DMS153 treated with DMSO at 0.1 percent for 48 hours (cell line): ENCODE measurements around the gene ZNF524.

Experiments used
- DNase-seq: peaks from one replicate; lab custom pipeline; 2025; ENCODE audit not compliant: unreplicated experiment; lab: John Stamatoyannopoulos, UW

Gene ZNF524

DNA sequence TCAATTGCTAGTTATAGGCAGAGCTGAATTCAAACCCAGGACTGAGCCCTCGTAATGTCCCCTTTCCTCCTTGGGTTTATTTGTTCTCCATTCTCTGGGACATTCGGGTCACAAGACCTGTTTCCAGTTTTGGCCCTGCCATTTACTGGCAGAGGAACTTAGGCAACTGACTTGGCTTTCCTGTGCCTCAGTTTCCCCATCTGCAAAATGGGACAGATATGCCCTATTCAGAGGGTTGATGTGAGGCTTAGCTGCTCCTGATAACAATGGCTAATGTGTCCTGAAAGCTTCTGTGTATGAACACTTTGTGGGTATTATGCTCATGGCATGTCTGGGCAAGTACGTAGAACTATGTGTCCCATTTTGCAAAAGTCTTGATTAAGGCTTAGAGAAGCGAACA lies 996 bp downstream of the ZNF524 start:
- DNase-seq, result no peak

DNA sequence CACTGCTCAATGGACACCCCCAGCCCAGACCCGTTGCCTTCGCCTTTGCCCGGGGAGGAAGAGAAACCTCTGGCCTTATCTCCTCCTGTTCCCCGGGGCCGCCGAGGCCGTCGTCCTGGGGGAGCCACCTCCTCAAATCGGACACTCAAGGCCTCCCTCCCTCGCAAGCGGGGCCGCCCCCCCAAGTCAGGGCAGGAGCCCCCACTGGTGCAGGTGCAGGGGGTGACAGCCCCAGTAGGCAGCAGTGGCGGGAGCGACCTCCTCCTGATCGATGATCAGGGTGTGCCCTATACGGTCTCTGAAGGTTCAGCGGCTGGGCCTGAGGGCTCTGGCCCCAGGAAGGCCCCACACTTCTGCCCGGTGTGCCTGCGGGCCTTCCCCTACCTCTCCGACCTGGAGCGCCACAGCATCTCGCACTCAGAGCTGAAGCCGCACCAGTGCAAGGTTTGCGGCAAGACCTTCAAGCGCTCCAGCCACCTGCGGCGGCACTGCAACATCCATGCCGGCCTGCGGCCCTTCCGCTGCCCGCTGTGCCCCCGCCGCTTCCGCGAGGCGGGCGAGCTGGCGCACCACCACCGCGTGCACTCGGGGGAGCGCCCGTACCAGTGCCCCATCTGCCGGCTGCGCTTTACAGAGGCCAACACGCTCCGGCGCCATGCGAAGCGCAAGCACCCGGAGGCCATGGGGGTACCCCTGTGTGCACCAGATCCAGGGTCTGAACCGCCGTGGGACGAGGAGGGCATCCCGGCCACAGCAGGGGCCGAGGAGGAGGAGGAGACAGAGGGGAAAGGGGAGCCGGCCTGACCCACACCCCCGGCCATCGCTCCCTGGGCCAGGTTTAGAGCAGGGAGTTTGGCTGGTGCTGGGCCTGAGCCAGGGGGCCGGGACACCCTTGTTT lies 2.3 kb downstream of the ZNF524 start:
- DNase-seq, result no peak

DNA sequence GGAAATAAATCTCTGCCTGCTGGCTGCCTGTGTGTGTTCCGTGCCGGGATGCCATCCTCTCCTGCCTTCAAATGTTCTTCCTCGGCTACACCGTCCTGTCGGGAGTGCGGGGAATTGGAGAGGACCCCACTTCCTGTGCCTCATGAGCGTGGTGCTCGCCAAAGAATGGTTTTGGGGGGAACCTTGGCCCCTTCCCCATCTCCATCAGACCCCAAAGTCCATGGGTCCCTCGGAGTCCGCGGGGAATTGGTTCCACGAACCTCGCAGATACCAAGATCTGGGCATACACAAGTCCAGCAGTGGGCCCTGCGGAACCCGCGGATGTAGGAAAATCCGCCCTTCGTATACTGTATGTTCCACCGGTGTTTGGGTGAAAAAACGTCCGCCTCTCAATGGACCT lies 3.0 kb downstream of the ZNF524 start:
- no peak for DNase-seq

DNA sequence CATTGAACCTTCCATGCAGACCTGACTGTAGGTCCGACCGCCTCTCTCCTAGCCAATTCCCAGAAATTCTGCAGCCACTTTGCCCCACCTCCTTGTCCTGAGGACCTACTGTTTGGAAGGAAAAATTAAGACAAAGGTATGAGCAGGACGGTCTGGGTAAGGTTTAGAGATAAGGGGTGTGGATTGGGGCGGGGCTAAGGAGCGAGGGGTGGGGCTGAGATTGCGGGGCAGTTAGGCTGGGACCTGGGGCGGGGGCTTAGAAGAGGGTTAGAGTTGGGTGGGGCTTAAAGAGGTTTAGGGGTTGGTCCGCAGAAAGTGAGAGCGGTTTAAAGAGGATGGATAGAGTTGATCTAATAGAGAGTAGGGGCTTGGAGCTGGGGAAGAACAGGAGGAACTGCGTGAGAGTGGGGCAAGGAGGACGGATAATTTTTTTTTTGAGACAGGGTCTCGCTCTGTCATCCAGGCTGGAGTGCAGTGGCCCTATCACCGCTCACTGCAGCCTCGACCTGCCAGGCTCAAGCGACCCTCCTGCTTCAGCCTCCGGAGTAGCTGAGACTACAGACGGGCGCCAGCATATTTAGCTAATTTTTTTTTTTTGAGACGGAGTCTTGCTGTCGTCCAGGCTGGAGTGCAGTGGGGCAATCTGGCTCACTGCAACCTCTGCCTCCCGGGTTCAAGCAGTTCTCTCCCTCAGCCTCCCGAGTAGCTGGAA lies 3.6 kb downstream of the ZNF524 start:
- no peak for DNase-seq

DNA sequence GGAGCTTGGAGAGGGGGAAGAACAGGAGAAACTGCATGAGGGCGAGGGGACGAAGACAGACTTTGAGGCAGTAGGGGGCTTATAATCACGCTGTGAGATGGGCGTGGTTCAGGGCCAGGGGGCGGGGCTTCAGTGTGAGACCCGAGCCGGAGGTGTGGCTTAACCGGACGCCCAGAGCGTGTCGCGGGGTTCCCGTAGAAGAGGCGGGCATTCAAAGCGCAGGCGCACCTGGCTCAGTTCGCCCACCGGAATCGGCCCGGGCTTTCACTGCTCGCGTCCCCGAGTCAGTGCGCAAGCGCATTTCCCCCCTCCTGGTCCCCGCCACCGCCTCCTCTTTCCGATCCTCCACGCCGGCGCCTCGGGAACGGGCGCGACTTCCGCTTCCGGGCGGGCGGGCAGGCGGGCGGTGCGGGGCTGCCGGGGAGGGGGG lies 5.1 kb downstream of the ZNF524 start:
- DNase-seq, result peak; percentile 92

DNA sequence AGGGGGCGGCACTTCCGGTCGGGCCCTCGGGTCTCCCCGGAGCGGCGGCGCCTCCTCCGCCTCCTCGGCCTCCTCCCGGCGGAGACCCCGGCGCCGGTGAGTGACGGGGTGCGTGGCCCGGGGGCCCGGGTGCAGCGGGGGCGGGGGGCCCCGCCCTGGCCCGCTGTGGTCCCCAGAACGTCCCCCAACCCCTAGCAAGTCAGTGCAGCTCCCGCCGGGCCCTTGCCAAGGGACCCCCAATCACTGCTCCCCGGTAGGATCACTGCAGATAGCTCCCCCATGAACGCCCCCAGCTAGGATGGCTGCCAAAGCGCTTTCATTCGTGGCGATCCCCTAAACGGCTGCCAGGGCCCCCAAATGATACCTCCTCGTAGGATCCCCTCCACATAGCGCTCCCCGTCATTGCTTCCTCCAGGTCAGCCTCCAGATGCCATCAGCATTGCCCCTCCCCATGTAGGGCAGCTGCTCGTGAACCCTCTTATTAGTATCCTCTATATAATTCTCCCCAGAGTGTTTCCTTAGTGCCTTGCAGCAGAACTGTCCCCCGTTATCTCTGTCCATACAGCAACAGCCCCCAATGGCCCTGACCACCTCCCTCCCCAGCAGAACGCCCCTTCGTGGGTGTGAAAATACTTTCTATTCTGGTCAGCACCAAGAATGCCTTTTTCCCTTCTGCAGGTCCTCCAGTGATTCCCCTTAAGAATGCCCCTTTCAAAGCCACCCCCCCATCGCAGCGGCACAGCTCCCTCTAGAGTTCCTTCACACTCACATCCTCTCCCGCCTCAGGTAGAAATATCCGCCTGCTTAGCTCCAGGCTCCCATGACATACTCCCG lies 5.8 kb downstream of the ZNF524 start, which contains the start of gene ZNF865:
Gene ZNF865, plus strand, starts transcription at position 11 of the 834 bp plus-strand sequence. CDS start 7,972 bp downstream, outside the sequence.
- DNase-seq, result peak; percentile 68

DNA sequence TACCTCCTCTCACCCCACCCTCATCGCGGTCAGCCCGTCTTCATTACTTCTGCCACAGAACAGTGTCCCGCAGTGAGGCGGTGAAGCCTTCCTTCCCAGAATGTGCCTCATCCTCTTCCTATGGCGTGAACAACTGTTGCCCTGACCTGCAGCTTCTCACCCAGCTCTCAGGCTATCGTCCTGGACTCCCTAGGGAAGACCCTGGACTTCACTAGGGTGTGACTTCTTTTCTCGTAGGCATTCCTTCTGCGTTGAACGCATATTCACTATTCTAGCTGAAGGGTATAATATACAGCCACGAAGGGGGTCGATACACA lies 6.3 kb downstream of the ZNF524 start:
- no peak for DNase-seq

DNA sequence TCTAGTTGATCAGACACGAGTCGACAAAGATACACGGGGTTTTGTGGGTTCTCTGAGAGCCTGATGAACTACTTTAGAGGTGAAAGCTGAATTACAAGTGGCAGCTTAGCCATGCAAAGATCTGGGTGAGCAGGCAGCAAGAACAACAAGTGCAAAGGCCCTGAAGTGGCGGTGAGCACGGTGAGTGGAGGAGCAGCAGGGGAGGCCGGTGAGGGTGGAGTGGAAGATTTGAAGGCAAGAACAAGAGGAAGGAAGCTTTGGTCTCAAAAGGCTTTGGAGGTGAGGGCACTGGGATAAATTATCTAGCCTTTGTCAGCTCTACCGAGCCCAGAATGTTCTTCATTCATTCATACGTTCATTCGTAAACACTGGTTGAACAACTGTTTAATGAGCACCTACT lies 6.7 kb downstream of the ZNF524 start:
- no peak for DNase-seq

DNA sequence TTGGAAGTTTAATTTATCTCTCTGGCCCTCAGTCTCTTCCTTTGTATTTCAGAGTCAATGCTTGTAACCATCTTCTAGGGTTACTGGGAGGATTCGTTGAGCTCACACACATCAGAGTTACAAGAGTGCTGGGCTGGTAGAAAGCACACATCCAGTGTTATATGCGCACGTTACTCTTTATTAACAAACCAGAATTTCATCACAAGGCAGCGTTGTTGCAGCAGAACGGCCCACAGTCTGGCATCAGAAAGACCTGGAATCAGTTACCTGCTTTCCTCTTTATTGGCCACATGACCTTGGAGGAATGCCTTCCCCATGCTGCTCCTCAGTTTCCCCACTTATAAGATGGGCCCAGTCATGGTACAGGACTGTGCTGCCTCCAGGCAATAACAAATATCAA lies 9.2 kb downstream of the ZNF524 start:
- DNase-seq, result no peak

DNA sequence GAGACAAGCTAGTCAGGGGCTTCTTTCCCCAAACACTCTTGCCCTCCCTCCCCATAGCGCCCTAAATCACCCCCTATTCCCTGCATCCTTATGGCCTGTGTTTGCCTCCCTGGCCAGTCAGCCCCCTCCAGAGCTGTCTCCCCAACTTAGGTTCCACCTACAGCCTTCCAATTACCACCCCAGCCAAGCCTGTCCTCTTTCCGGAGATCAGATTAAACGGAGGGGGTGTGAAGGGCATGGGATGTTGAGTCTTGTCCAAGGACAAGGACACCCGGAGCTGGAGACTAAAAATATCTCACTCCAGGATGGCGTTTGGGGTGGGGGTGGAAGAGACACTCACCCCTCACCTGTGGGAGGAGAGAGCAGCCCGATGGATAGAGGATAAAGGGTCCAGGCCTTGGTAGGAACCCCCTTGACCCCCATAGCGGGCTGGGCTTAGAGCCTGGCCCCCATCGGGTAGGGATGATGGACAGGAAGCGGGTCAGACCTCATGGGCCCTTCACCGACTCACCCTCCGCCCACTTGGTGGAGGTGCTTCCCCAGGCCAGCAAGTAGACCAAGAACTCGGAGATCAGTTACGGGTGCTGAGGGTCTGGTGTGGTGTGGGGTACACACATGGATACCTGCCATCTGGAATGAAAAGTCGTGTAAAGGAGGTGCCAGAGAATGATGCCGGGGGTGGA lies 11.4 kb downstream of the ZNF524 start:
- DNase-seq, result no peak

DNA sequence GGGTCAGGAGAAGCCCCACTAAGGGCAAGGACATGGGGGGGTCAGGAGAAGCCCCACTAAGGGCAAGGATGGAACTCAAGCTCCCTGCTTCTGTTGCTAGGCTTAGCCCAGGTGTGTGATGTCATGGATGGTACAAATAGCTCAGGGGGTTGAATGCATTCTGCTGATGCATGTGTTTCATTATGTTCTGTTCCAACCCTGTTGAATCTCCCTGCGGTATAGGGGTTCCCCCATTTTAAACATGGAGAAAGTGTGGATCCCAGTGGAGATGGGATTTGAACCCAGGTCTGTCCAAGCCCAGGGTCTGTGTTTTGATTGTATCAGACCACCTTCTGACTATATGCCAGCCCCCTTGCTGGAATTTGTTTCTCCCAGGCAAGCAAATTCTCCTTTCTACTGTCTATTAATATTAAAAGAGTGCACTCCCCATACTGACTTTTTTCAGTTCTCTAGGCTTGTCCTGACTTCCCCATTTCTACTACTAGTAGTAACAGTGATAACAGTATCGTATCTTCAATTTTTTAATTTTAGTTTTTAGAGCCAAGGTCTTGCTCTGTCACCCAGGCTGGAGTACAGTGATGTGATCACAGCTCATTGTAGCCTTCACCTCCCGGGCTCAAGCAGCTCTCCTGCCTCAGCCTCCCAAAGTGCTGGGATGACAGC lies 12.0 kb downstream of the ZNF524 start:
- no peak for DNase-seq

DNA sequence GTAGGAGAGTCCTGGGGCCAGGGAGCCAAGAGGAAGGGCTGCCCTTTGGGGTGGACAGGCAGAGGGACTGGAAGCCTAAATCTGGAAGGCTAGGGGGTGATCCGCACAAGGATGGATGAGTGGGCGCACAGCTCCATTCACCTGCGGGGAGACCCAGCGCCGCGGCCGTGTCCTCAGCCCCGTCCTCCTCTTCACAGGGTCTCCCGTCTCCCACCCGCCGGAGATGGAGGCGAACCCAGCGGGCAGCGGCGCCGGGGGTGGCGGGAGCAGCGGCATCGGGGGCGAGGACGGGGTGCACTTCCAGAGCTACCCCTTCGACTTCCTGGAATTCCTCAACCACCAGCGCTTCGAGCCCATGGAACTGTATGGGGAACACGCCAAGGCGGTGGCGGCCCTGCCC lies 13.3 kb downstream of the ZNF524 start:
- no peak for DNase-seq

DNA sequence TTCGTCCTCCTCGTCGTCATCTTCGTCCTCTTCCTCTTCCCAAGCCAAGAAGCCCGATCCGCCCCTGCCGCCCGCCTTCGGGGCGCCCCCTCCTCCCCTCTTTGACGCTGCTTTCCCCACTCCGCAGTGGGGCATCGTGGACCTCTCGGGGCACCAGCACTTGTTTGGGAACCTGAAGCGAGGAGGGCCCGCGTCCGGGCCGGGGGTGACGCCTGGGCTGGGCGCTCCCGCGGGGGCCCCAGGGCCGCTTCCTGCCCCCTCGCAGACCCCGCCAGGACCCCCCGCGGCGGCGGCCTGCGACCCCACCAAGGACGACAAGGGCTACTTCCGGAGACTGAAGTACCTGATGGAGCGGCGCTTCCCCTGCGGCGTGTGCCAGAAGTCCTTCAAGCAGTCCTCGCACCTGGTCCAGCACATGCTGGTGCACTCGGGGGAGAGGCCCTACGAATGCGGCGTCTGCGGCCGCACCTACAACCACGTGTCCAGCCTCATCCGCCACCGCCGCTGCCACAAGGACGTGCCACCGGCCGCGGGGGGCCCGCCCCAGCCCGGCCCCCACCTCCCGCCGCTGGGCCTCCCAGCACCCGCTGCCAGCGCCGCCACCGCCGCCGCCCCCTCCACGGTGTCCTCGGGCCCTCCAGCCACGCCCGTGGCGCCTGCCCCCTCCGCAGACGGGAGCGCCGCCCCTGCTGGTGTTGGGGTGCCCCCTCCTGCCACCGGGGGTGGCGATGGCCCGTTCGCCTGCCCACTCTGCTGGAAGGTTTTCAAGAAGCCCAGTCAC lies 14.0 kb downstream of the ZNF524 start:
- no peak for DNase-seq

DNA sequence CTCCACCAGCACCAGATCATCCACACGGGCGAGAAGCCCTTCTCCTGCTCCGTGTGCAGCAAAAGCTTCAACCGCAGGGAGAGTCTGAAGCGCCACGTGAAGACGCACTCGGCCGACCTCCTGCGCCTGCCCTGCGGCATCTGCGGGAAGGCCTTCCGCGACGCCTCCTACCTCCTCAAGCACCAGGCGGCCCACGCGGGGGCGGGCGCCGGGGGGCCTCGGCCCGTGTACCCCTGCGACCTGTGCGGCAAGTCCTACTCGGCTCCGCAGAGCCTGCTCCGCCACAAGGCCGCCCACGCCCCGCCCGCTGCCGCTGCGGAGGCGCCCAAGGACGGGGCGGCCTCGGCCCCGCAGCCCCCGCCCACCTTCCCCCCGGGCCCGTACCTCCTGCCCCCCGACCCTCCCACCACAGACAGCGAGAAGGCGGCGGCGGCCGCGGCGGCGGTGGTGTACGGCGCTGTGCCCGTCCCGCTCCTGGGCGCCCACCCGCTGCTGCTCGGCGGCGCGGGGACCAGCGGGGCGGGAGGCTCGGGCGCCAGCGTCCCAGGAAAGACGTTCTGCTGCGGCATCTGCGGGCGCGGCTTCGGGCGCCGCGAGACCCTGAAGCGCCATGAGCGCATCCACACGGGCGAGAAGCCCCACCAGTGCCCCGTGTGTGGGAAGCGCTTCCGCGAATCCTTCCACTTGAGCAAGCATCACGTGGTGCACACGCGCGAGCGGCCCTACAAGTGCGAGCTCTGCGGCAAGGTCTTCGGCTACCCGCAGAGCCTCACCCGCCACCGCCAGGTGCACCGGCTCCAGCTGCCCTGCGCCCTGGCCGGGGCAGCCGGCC lies 14.8 kb downstream of the ZNF524 start:
- no peak for DNase-seq

DNA sequence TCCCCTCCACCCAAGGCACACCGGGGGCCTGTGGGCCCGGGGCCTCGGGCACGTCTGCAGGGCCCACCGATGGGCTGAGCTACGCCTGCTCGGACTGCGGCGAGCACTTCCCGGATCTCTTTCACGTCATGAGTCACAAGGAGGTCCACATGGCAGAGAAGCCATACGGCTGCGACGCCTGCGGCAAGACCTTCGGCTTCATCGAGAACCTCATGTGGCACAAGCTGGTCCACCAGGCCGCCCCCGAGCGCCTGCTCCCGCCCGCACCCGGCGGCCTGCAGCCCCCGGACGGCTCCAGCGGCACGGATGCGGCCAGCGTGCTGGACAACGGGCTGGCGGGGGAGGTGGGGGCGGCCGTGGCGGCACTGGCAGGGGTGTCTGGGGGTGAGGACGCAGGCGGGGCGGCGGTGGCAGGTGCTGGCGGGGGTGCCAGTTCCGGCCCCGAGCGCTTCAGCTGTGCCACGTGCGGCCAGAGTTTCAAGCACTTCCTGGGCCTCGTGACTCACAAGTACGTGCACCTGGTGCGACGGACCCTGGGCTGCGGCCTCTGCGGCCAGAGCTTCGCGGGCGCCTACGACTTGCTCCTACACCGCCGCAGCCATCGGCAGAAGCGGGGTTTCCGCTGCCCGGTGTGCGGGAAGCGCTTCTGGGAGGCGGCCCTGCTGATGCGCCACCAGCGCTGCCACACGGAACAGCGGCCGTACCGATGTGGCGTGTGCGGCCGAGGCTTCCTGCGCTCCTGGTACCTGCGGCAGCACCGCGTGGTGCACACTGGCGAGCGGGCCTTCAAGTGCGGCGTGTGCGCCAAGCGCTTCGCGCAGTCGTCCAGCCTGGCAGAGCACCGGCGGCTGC lies 15.7 kb downstream of the ZNF524 start:
- no peak for DNase-seq

DNA sequence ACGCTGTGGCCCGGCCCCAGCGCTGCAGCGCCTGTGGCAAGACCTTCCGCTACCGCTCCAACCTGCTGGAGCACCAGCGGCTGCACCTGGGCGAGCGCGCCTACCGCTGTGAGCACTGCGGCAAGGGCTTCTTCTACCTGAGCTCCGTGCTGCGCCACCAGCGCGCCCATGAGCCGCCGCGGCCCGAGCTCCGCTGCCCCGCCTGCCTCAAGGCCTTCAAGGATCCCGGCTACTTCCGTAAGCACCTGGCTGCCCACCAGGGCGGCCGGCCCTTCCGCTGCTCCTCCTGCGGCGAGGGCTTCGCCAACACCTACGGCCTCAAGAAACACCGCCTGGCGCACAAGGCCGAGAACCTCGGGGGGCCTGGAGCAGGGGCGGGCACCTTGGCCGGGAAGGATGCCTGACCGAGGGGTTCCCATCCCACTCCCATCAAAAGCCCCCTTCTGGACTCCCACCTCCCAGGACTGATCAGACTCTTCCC lies 16.3 kb downstream of the ZNF524 start:
- DNase-seq, result no peak

DNA sequence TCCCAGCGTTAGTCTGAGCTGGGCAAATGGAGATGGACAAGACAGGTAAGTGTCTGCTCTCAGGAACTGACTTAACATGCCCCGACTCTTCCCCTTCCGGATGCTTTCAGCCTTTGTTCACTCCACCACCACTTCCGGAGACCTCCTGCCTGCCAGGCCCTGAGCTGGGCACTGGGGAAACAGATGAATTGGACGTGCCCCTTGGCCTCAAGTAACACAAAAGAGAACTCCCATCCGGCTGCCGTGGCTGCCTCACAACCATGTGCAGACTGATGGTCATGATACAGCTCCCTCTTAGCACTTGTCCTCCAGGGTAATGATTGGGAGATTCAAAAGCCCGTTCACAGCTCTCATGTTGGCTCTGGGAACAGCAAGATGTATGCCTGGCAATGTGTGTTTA lies 17.3 kb downstream of the ZNF524 start:
- DNase-seq, result no peak

DNA sequence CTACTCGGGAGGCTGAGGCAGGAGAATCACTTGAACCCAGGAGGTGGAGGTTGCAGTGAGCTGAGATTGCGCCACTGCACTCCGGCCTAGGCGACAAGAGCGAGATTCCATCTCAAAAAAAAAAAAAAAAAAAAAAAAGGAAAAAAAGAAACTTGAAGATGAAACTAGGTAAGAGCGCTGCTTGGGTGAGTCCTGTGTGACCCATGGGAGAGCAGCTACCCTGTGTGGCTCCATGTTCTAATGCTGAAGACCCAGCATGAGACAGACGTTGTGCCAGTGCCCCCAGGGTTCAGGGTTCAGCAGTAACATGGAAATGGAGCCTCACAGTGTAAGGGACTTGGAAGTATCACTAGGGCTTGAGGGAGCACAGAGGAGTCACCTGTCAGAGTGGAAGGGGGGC lies 18.3 kb downstream of the ZNF524 start:
- no peak for DNase-seq
